Measurements from ENCODE around the gene NAV3. TPM values are rescaled to one million over a fixed set of nuclear protein-coding genes. Genes with fewer than 3 reads are reported as not detected.

The NAV3 gene
- total RNA-seq, 1 donor from 2014 or later, result 11.4 TPM

DNA sequence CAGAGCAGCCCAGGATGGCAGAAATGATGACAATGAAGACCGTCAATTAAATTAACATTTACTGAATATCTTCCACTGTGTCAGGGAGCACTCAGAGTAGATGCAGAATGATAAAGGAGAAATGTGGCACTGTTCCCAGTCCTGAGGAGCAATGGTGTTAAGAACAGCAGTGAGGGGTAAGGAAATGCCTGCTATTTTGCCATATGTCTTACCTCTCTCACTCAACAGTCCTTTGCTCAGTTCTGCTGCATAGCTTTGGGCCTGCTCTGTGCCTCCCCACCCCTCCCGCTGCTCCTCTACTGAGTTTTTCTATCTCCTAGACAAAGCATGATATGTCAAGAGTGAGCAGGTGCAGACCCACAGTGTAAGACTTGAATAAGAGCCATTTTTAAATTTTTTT is 318.8 kb downstream of the NAV3 start:
- Mint-ChIP-seq H3K4me3 (no peak overlapping the region), H3K36me3 (no peaks in the 10 kb centered on the region), H3K27ac (no peak overlapping the region), H3K9me3 (no peaks in the 10 kb centered on the region), H3K27me3 (ENCODE audit: insufficient read depth, low read depth) (no peaks in the 10 kb centered on the region), H3K4me1 (peaks cover 2% of the 10 kb centered on the region)
- Histone ChIP-seq H3K4me3 (no peak overlapping the region), H3K9ac (no peak overlapping the region), H3K36me3 (no peaks in the 10 kb centered on the region), H4K20me1 (ENCODE audit: low read depth) (no peaks in the 10 kb centered on the region), H3F3A (ENCODE audit: low read depth) (no peaks in the 10 kb centered on the region), H3K79me2 (ENCODE audit: low read depth) (no peaks in the 10 kb centered on the region), H3K4me1 (no peaks in the 10 kb centered on the region), H3K4me2 (no peak overlapping the region), H3K27me3 (no peaks in the 10 kb centered on the region), H2AFZ (replicated peaks) (no peak overlapping the region), H3K9me3 (ENCODE audit: low read depth) (no peaks in the 10 kb centered on the region), H3K27ac (no peak overlapping the region)
- TF ChIP-seq CTCF (IDR thresholded peaks at IDR 0.05) (no peak), EZH2 (IDR thresholded peaks at IDR 0.05) (no peak), EZH2phosphoT487 (IDR thresholded peaks at IDR 0.05) (no peak)
- no peak for DNase-seq (ENCODE audit: low spot score)

DNA sequence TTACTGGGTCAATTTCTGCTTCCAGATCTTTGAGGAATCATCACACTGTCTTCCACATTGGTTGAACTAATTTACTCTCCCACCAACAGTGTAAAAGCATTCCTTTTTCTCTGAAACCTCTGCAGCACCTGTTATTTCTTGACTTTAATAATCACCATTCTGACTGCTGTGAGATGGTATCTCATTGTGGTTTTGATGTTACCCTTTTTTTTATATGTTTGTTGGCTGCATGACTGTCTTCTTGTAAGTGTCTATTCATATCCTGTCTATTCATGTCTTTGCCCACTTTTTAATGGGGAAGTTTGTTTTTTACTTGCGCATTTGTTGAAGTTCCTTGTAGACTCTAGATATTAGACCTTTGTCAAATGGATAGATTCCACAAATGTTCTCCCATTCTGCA is 324.9 kb downstream of the NAV3 start:
- DNase-seq (ENCODE audit: low spot score), result no peak
- Histone ChIP-seq H3K27ac (no peak overlapping the region), H3K4me1 (no peaks in the 10 kb centered on the region), H2AFZ (replicated peaks) (no peak overlapping the region), H3K9ac (no peak overlapping the region), H3K4me3 (no peak overlapping the region), H4K20me1 (ENCODE audit: low read depth) (no peaks in the 10 kb centered on the region), H3K79me2 (ENCODE audit: low read depth) (no peaks in the 10 kb centered on the region), H3K27me3 (no peaks in the 10 kb centered on the region), H3F3A (ENCODE audit: low read depth) (no peaks in the 10 kb centered on the region), H3K4me2 (no peak overlapping the region), H3K9me3 (ENCODE audit: low read depth) (no peaks in the 10 kb centered on the region), H3K36me3 (no peaks in the 10 kb centered on the region)
- H3K9me3 Mint-ChIP-seq, result no peaks in the 10 kb centered on the region
- H3K4me3 Mint-ChIP-seq, result no peak overlapping the region
- TF ChIP-seq EZH2 (IDR thresholded peaks at IDR 0.05) (no peak), CTCF (IDR thresholded peaks at IDR 0.05) (no peak), EZH2phosphoT487 (IDR thresholded peaks at IDR 0.05) (no peak)
- no peaks in the 10 kb centered on the region for H3K27me3 Mint-ChIP-seq (ENCODE audit: insufficient read depth, low read depth)
- H3K4me1 Mint-ChIP-seq, result no peaks in the 10 kb centered on the region
- no peaks in the 10 kb centered on the region for H3K36me3 Mint-ChIP-seq
- no peak overlapping the region for H3K27ac Mint-ChIP-seq

DNA sequence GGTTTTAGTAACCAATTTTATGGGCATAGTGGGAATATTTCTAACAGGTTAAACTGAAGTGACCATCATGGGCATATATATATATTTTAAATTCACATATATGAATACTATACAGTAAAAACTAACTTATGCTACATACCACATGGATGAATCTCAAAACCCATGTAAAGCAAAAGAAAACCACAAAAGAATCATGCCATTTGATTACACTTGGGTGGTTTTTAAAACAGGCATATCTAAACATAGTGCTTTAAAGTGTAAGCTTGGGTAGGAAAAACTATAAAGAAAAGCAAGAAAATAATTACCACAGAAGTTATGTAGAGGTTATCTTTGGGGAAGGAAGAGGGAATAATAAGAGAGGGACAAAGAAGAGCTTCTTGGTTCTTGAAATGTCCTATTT is 326.1 kb downstream of the NAV3 start:
- Mint-ChIP-seq H3K27me3 (ENCODE audit: insufficient read depth, low read depth) (no peaks in the 10 kb centered on the region), H3K4me3 (no peak overlapping the region), H3K27ac (no peak overlapping the region), H3K36me3 (no peaks in the 10 kb centered on the region), H3K9me3 (no peaks in the 10 kb centered on the region), H3K4me1 (no peaks in the 10 kb centered on the region)
- Histone ChIP-seq H2AFZ (replicated peaks) (no peak overlapping the region), H3K4me2 (no peak overlapping the region), H3K9me3 (ENCODE audit: low read depth) (no peaks in the 10 kb centered on the region), H3K4me1 (no peaks in the 10 kb centered on the region), H3K27ac (no peak overlapping the region), H3K4me3 (no peak overlapping the region), H3K9ac (no peak overlapping the region), H4K20me1 (ENCODE audit: low read depth) (no peaks in the 10 kb centered on the region), H3K36me3 (no peaks in the 10 kb centered on the region), H3F3A (ENCODE audit: low read depth) (no peaks in the 10 kb centered on the region), H3K79me2 (ENCODE audit: low read depth) (no peaks in the 10 kb centered on the region), H3K27me3 (no peaks in the 10 kb centered on the region)
- no peak for DNase-seq (ENCODE audit: low spot score)
- TF ChIP-seq CTCF (IDR thresholded peaks at IDR 0.05) (no peak), EZH2 (IDR thresholded peaks at IDR 0.05) (no peak), EZH2phosphoT487 (IDR thresholded peaks at IDR 0.05) (no peak)

- H3K4me2 ChIP-seq, result no peak overlapping the region
- H4K20me1 ChIP-seq (ENCODE audit: low read depth), result no peaks in the 10 kb centered on the region
- H3K27me3 Mint-ChIP-seq (ENCODE audit: insufficient read depth, low read depth), result no peaks in the 10 kb centered on the region
- H3K9me3 ChIP-seq (ENCODE audit: low read depth), result no peaks in the 10 kb centered on the region
- DNase-seq (ENCODE audit: low spot score), result no peak
- H3K4me1 Mint-ChIP-seq, result no peaks in the 10 kb centered on the region
- no peak overlapping the region for H3K27ac ChIP-seq
- TF ChIP-seq CTCF (IDR thresholded peaks at IDR 0.05) (no peak), EZH2 (IDR thresholded peaks at IDR 0.05) (no peak), EZH2phosphoT487 (IDR thresholded peaks at IDR 0.05) (no peak)
- no peaks in the 10 kb centered on the region for H3F3A ChIP-seq (ENCODE audit: low read depth)
- H3K4me3 Mint-ChIP-seq, result no peak overlapping the region
- no peak overlapping the region for H3K27ac Mint-ChIP-seq
- no peaks in the 10 kb centered on the region for H3K27me3 ChIP-seq
- no peak overlapping the region for H3K9ac ChIP-seq
- no peaks in the 10 kb centered on the region for H3K36me3 ChIP-seq
- H3K9me3 Mint-ChIP-seq, result no peaks in the 10 kb centered on the region
- H3K4me1 ChIP-seq, result no peaks in the 10 kb centered on the region
- H3K4me3 ChIP-seq, result no peak overlapping the region
- no peak overlapping the region for H2AFZ ChIP-seq (replicated peaks)
- H3K36me3 Mint-ChIP-seq, result no peaks in the 10 kb centered on the region
- no peaks in the 10 kb centered on the region for H3K79me2 ChIP-seq (ENCODE audit: low read depth)
Measured at GRCh38 chr12:78157199-78157598, 326.5 kb downstream of the NAV3 start.

Data from neural progenitor cell (in vitro differentiated cells).